ENCODE results near the gene CNTN4.

Gene CNTN4

GRCh38 chr3:2847062-2847841 is 748.6 kb downstream of the CNTN4 start:
- TF ChIP-seq CTCF (IDR thresholded peaks at IDR 0.05; ENCODE audit: insufficient read depth, low read length) = no peak
- Histone ChIP-seq H3K4me3 (replicated peaks; ENCODE audit: insufficient read depth, low read length) (no peak overlapping the region), H3K27me3 (ENCODE audit: insufficient read depth, poor library complexity, severe bottlenecking) (no peaks in the 10 kb centered on the region), H3K27ac (replicated peaks) (no peak overlapping the region)
- DNase-seq (ENCODE audit: low read depth in 1 of 2, low spot score in 1 of 2) = no peak

- H3K4me3 ChIP-seq (replicated peaks; ENCODE audit: insufficient read depth, low read length) = no peak overlapping the region
- no peak for TF ChIP-seq POLR2AphosphoS5 (IDR thresholded peaks at IDR 0.05; ENCODE audit: low read depth)
- no peak for TF ChIP-seq REST (IDR thresholded peaks at IDR 0.05; ENCODE audit: insufficient replicate concordance, low read depth)
- TF ChIP-seq SPI1 (IDR thresholded peaks at IDR 0.05; ENCODE audit: borderline replicate concordance, low read depth) = no peak
- no peaks in the 10 kb centered on the region for H3K27me3 ChIP-seq (ENCODE audit: insufficient read depth, poor library complexity, severe bottlenecking)
- DNase-seq (ENCODE audit: low read depth in 1 of 2, low spot score in 1 of 2) = no peak
- no peak overlapping the region for H3K27ac ChIP-seq (replicated peaks)
These were observed 750.4 kb downstream of the CNTN4 start for GRCh38 chr3:2849092-2849491.

- Histone ChIP-seq H3K4me3 (replicated peaks; ENCODE audit: insufficient read depth, low read length) (no peak overlapping the region), H3K27me3 (ENCODE audit: insufficient read depth, poor library complexity, severe bottlenecking) (no peaks in the 10 kb centered on the region), H3K27ac (replicated peaks) (no peak overlapping the region)
- no peak for TF ChIP-seq SPI1 (IDR thresholded peaks at IDR 0.05; ENCODE audit: borderline replicate concordance, low read depth)
- no peak for TF ChIP-seq CTCF (IDR thresholded peaks at IDR 0.05; ENCODE audit: insufficient read depth, low read length)
- TF ChIP-seq REST (IDR thresholded peaks at IDR 0.05; ENCODE audit: insufficient replicate concordance, low read depth) = no peak
- no peak for TF ChIP-seq POLR2AphosphoS5 (IDR thresholded peaks at IDR 0.05; ENCODE audit: low read depth)
- TF ChIP-seq GABPA (IDR thresholded peaks at IDR 0.05; ENCODE audit: low read depth) = no peak
- DNase-seq (ENCODE audit: low read depth in 1 of 2, low spot score in 1 of 2) = no peak
These were observed 752.0 kb downstream of the CNTN4 start for GRCh38 chr3:2850701-2851100.

GRCh38 chr3:2851361-2851760 is 752.7 kb downstream of the CNTN4 start:
- TF ChIP-seq CTCF (IDR thresholded peaks at IDR 0.05; ENCODE audit: insufficient read depth, low read length) (no peak), REST (IDR thresholded peaks at IDR 0.05; ENCODE audit: insufficient replicate concordance, low read depth) (no peak), SPI1 (IDR thresholded peaks at IDR 0.05; ENCODE audit: borderline replicate concordance, low read depth) (no peak), GABPA (IDR thresholded peaks at IDR 0.05; ENCODE audit: low read depth) (no peak), POLR2AphosphoS5 (IDR thresholded peaks at IDR 0.05; ENCODE audit: low read depth) (no peak)
- Histone ChIP-seq H3K4me3 (replicated peaks; ENCODE audit: insufficient read depth, low read length) (no peak overlapping the region), H3K27ac (replicated peaks) (no peak overlapping the region), H3K27me3 (ENCODE audit: insufficient read depth, poor library complexity, severe bottlenecking) (no peaks in the 10 kb centered on the region)
- DNase-seq (ENCODE audit: low read depth in 1 of 2, low spot score in 1 of 2) = no peak
